ENCODE measurements around the gene BACH2. TPM values are rescaled to one million over a fixed set of nuclear protein-coding genes. Genes with fewer than 3 reads are reported as not detected.

Gene BACH2
- total and polyA plus RNA-seq, 7 experiments from 2014 or later, result 24.8 to 193 (median 117) TPM

DNA sequence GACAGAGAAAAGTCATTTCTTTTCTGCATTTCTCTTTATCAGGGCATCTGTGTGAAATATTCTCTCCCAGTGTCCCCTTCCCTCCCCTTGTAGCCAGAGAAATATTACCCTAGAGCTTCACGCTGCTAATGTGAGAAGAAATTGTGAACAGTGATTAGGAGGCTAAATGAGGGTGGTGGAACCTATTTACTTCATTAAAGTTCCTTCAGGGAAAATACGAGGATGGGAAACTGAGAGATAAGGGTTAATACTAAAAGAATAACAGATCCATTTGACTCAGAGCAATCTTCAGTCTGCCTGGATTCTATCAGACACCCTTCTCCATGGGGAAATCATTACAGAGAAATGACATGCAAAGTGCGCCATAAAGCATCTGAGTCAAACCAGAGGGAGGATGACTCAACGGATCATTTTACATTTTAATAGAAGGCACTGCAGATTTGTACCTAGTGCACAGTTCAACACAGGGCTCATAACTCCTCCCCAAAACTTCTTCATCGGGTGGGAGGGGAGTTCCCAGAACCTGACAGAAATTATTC lies 271.1 kb downstream of the BACH2 start:
- intact Hi-C loops (cut with micrococcal nuclease), result loop anchor here in 1 of 2 donors (10.0 kb wide), 1 partner anchor 49 kb away; no protein-coding TSS in a partner anchor
- peak overlapping the region in 3 of 10 donors; percentile 18 to 30 (median 24) for H3K4me3 Mint-ChIP-seq
- H3K27me3 Mint-ChIP-seq, result no peaks in the 10 kb centered on the region
- no peak overlapping the region for H3K27ac ChIP-seq (ENCODE audit: low read depth, low read length)
- POLR2A ChIA-PET, result interaction anchor here (0.6 kb wide), 1 partner anchor 9 kb away, joined by 3 read pairs; no protein-coding TSS in a partner anchor
- peaks cover 6 to 38% of the 10 kb centered on the region in 2 donors for H3K4me1 ChIP-seq (ENCODE audit: control insufficient read depth in 2 of 2, insufficient read depth in 2 of 2, low read length in 2 of 2)
- peaks cover 0 to 4% (median 0%) of the 10 kb centered on the region in 11 donors for H3K9me3 Mint-ChIP-seq
- no peak overlapping the region for H3K4me3 ChIP-seq (ENCODE audit: low read length)
- H3K36me3 Mint-ChIP-seq, result peaks cover 12 to 49% (median 44%) of the 10 kb centered on the region in 5 donors
- peak overlapping the region in 8 of 9 donors; percentile 1 to 81 (median 50) for H3K27ac Mint-ChIP-seq
- peaks cover 38 to 99% (median 90%) of the 10 kb centered on the region in 7 donors for H3K4me1 Mint-ChIP-seq
- peaks cover 0 to 25% (median 7%) of the 10 kb centered on the region in 3 experiments for H3K36me3 ChIP-seq (ENCODE audit: control insufficient read depth in 2 of 3, insufficient read depth in 3 of 3, low read length in 3 of 3)
- ATAC-seq (no peak), DNase-seq (peak in 1 of 9 donors; percentile 48)
- no peaks in the 10 kb centered on the region for H3K27me3 ChIP-seq (ENCODE audit: control insufficient read depth in 2 of 2, insufficient read depth in 2 of 2, low read length in 2 of 2)
- CTCF ChIA-PET, result interaction anchor here (0.5 kb wide), 1 partner anchor 272 kb away, joined by 3 read pairs; no protein-coding TSS in a partner anchor
- no peaks in the 10 kb centered on the region for H3K9me3 ChIP-seq (ENCODE audit: control insufficient read depth in 2 of 3, low read length in 3 of 3)

DNA sequence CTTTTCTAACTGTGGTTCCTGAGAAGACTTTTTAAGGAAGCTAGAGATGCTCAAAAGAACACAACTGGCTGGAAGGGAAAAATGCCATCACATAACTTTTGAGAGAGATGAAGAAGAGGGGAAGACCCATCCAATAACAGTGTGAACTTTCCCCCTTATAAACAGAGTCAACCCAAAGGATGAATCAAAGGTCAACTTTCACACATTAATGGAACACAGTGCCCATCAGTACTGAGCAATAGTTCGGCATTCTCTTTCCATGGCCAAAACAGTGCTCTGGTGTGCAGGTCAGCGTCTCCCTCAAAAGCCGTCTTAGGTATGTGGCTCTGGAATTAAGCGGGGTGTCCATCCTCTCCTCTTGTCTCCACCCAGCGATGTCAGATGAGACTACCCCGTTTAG lies 272.0 kb downstream of the BACH2 start:
- Histone ChIP-seq H3K9me3 (ENCODE audit: control insufficient read depth in 2 of 3, low read length in 3 of 3) (no peaks in the 10 kb centered on the region), H3K27ac (ENCODE audit: low read depth, low read length) (no peak overlapping the region), H3K27me3 (ENCODE audit: control insufficient read depth in 2 of 2, insufficient read depth in 2 of 2, low read length in 2 of 2) (no peaks in the 10 kb centered on the region), H3K4me3 (ENCODE audit: low read length) (no peak overlapping the region), H3K4me1 (ENCODE audit: control insufficient read depth in 2 of 2, insufficient read depth in 2 of 2, low read length in 2 of 2) (peaks cover 6 to 38% of the 10 kb centered on the region in 2 donors), H3K36me3 (ENCODE audit: control insufficient read depth in 2 of 3, insufficient read depth in 3 of 3, low read length in 3 of 3) (peaks cover 0 to 25% (median 7%) of the 10 kb centered on the region in 3 experiments)
- H3K27me3 Mint-ChIP-seq, result no peaks in the 10 kb centered on the region
- peaks cover 12 to 55% (median 42%) of the 10 kb centered on the region in 5 donors for H3K36me3 Mint-ChIP-seq
- H3K9me3 Mint-ChIP-seq, result peaks cover 0 to 5% (median 0%) of the 10 kb centered on the region in 11 donors
- ChIA-PET CTCF (no interaction called here), POLR2A (no interaction called here)
- peak overlapping the region in 6 of 9 donors; percentile 9 to 75 (median 31) for H3K27ac Mint-ChIP-seq
- H3K4me1 Mint-ChIP-seq, result peaks cover 34 to 99% (median 89%) of the 10 kb centered on the region in 7 donors
- intact Hi-C loops (cut with micrococcal nuclease), result loop anchor here in 1 of 2 donors (10.0 kb wide), 1 partner anchor 50 kb away; no protein-coding TSS in a partner anchor
- no peak for ATAC-seq
- peak overlapping the region in 1 of 10 donors; percentile 30 for H3K4me3 Mint-ChIP-seq
- DNase-seq, result no peak

DNA sequence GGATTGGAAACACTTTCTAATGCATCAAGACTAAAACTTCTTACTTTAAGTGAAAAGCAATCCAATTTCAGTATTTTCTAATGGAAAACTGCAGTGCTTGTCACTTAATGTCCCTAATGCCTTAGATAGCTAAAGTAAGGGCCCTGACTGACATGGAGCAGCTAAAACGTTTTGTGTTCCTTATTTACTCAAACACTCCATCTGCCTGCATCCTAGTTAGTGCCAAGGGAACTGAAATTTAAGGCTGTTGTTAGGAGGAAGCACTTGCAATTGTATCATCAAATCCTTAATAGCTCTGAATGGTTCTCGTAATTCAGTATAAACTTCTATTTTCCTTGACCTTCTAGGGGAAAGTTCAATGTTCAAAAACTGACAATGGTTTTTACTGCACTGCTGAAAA lies 274.9 kb downstream of the BACH2 start:
- CTCF ChIA-PET, result no interaction called here
- DNase-seq (no peak), ATAC-seq (no peak)
- no peak overlapping the region for H3K4me3 ChIP-seq (ENCODE audit: low read length)
- Mint-ChIP-seq H3K27me3 (no peaks in the 10 kb centered on the region), H3K36me3 (peaks cover 13 to 70% (median 54%) of the 10 kb centered on the region in 5 donors), H3K27ac (peak overlapping the region in 2 of 9 donors; percentile 23 to 57), H3K4me1 (peaks cover 28 to 96% (median 82%) of the 10 kb centered on the region in 7 donors), H3K4me3 (no peak overlapping the region), H3K9me3 (peaks cover 0 to 15% (median 0%) of the 10 kb centered on the region in 11 donors)
- no peak overlapping the region for H3K27ac ChIP-seq (ENCODE audit: low read depth, low read length)
- intact Hi-C loops (cut with micrococcal nuclease), result loop anchor here in 1 of 2 donors (2.0 to 10.0 kb wide), 2 partner anchors 15 to 53 kb away; no protein-coding TSS in a partner anchor
- no peaks in the 10 kb centered on the region for H3K9me3 ChIP-seq (ENCODE audit: control insufficient read depth in 2 of 3, low read length in 3 of 3)
- H3K4me1 ChIP-seq (ENCODE audit: control insufficient read depth in 2 of 2, insufficient read depth in 2 of 2, low read length in 2 of 2), result peaks cover 0 to 13% of the 10 kb centered on the region in 2 donors
- H3K27me3 ChIP-seq (ENCODE audit: control insufficient read depth in 2 of 2, insufficient read depth in 2 of 2, low read length in 2 of 2), result no peaks in the 10 kb centered on the region
- peaks cover 0 to 16% (median 7%) of the 10 kb centered on the region in 3 experiments for H3K36me3 ChIP-seq (ENCODE audit: control insufficient read depth in 2 of 3, insufficient read depth in 3 of 3, low read length in 3 of 3)
- POLR2A ChIA-PET, result no interaction called here

DNA sequence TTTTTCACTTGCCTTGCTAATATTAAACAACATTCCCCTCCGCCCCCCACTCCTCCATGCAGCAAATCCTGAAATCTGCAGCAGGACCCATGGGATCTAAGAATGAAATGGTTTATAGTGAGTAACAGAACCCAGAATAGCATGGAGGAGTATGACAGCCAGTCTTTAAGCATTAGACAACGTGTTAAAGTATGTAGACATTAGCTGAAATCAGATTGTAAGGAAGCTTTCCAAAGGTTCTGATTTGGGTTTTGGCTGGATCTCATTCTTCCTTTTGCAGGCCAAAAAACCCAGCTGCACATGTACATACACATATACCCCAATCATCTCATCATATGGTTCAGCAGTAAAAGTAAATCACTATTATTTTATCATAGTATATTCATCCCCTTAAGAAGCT lies 275.9 kb downstream of the BACH2 start:
- peaks cover 10 to 69% (median 62%) of the 10 kb centered on the region in 5 donors for H3K36me3 Mint-ChIP-seq
- POLR2A ChIA-PET, result interaction anchor here (0.7 kb wide), 2 partner anchors 91 to 189 kb away, joined by 3 read pairs; no protein-coding TSS in a partner anchor
- DNase-seq, result no peak

DNA sequence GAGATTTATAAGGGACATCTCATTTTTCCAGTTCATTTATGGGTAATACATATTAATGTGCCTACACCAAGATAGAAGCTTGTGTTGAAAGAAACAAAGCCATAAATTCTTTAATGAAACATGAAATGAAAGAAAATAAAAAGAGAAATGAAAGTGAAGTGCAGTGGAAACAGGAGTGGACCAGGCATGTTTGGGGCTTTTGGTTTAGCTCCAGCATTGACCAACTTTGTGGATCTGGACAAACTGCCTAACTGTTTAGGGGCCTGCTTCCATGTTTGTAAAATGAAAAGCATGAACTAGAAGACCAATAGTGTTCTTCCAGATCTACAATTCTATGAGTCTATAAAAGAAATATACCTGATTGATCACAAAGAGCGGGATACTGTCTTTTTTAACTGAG lies 277.4 kb downstream of the BACH2 start:
- H3K27me3 Mint-ChIP-seq, result no peaks in the 10 kb centered on the region
- Histone ChIP-seq H3K36me3 (ENCODE audit: control insufficient read depth in 2 of 3, insufficient read depth in 3 of 3, low read length in 3 of 3) (peaks cover 0 to 3% (median 0%) of the 10 kb centered on the region in 3 experiments), H3K9me3 (ENCODE audit: control insufficient read depth in 2 of 3, low read length in 3 of 3) (no peaks in the 10 kb centered on the region), H3K4me3 (ENCODE audit: low read length) (no peak overlapping the region), H3K27me3 (ENCODE audit: control insufficient read depth in 2 of 2, insufficient read depth in 2 of 2, low read length in 2 of 2) (no peaks in the 10 kb centered on the region), H3K4me1 (ENCODE audit: control insufficient read depth in 2 of 2, insufficient read depth in 2 of 2, low read length in 2 of 2) (peaks cover 0 to 8% of the 10 kb centered on the region in 2 donors), H3K27ac (ENCODE audit: low read depth, low read length) (no peak overlapping the region)
- peaks cover 5 to 62% (median 53%) of the 10 kb centered on the region in 5 donors for H3K36me3 Mint-ChIP-seq
- H3K27ac Mint-ChIP-seq, result peak overlapping the region in 4 of 9 donors; percentile 46 to 87 (median 51)
- intact Hi-C loops (cut with micrococcal nuclease), result no loop called here
- peaks cover 0 to 18% (median 0%) of the 10 kb centered on the region in 11 donors for H3K9me3 Mint-ChIP-seq
- POLR2A ChIA-PET, result interaction anchor here (0.6 kb wide), 1 partner anchor 29 kb away, joined by 3 read pairs; no protein-coding TSS in a partner anchor
- H3K4me3 Mint-ChIP-seq, result no peak overlapping the region
- ATAC-seq, result no peak
- CTCF ChIA-PET, result interaction anchor here (0.6 kb wide), 1 partner anchor 581 kb away, joined by 4 read pairs; no protein-coding TSS in a partner anchor
- no peak for DNase-seq
- H3K4me1 Mint-ChIP-seq, result peaks cover 19 to 87% (median 71%) of the 10 kb centered on the region in 7 donors

More for the DNA sequence above, 275.9 kb downstream of the BACH2 start:
- H3K27me3 ChIP-seq (ENCODE audit: control insufficient read depth in 2 of 2, insufficient read depth in 2 of 2, low read length in 2 of 2), result no peaks in the 10 kb centered on the region
- H3K4me1 ChIP-seq (ENCODE audit: control insufficient read depth in 2 of 2, insufficient read depth in 2 of 2, low read length in 2 of 2), result peaks cover 0 to 8% of the 10 kb centered on the region in 2 donors
- peaks cover 0 to 16% (median 7%) of the 10 kb centered on the region in 3 experiments for H3K36me3 ChIP-seq (ENCODE audit: control insufficient read depth in 2 of 3, insufficient read depth in 3 of 3, low read length in 3 of 3)
- H3K27me3 Mint-ChIP-seq, result no peaks in the 10 kb centered on the region
- no peak for ATAC-seq
- no peak overlapping the region for H3K4me3 Mint-ChIP-seq
- intact Hi-C loops (cut with micrococcal nuclease), result loop anchor here in 1 of 2 donors (10.0 kb wide), 1 partner anchor 54 kb away; no protein-coding TSS in a partner anchor
- H3K27ac ChIP-seq (ENCODE audit: low read depth, low read length), result no peak overlapping the region
- H3K27ac Mint-ChIP-seq, result peak overlapping the region in 5 of 9 donors; percentile 25 to 60 (median 40)
- peaks cover 0 to 18% (median 0%) of the 10 kb centered on the region in 11 donors for H3K9me3 Mint-ChIP-seq
- CTCF ChIA-PET, result no interaction called here
- H3K9me3 ChIP-seq (ENCODE audit: control insufficient read depth in 2 of 3, low read length in 3 of 3), result no peaks in the 10 kb centered on the region
- H3K4me3 ChIP-seq (ENCODE audit: low read length), result no peak overlapping the region
- H3K4me1 Mint-ChIP-seq, result peaks cover 28 to 95% (median 79%) of the 10 kb centered on the region in 7 donors

DNA sequence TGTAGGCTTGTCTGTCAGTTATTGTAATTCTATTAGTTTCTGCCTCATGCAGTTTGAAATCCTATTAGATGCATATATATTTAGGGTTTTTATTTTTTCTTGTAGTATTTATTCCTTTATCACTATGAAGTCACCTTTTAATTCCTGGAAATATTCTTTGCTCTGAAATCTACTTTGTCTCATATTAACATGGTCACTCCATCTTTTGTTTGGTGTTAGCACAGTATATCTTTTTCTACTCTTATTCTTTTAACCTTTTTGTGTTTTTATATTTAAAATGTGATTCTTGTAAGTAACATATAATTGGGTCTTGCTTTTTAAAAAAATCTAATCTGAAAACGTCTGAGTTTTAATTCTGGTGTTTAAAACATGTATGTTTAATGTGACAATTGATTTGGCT lies 280.8 kb downstream of the BACH2 start:
- no peaks in the 10 kb centered on the region for H3K27me3 Mint-ChIP-seq
- H3K4me1 Mint-ChIP-seq, result peaks cover 19 to 75% (median 65%) of the 10 kb centered on the region in 7 donors
- CTCF ChIA-PET, result no interaction called here
- peaks cover 0 to 8% of the 10 kb centered on the region in 2 donors for H3K4me1 ChIP-seq (ENCODE audit: control insufficient read depth in 2 of 2, insufficient read depth in 2 of 2, low read length in 2 of 2)
- DNase-seq (no peak), ATAC-seq (no peak)
- H3K36me3 ChIP-seq (ENCODE audit: control insufficient read depth in 2 of 3, insufficient read depth in 3 of 3, low read length in 3 of 3), result peaks cover 0 to 4% (median 0%) of the 10 kb centered on the region in 3 experiments
- H3K4me3 ChIP-seq (ENCODE audit: low read length), result no peak overlapping the region
- H3K9me3 ChIP-seq (ENCODE audit: control insufficient read depth in 2 of 3, low read length in 3 of 3), result no peaks in the 10 kb centered on the region
- H3K27me3 ChIP-seq (ENCODE audit: control insufficient read depth in 2 of 2, insufficient read depth in 2 of 2, low read length in 2 of 2), result no peaks in the 10 kb centered on the region
- peaks cover 5 to 62% (median 48%) of the 10 kb centered on the region in 5 donors for H3K36me3 Mint-ChIP-seq
- no peak overlapping the region for H3K27ac ChIP-seq (ENCODE audit: low read depth, low read length)
- peaks cover 0 to 15% (median 0%) of the 10 kb centered on the region in 11 donors for H3K9me3 Mint-ChIP-seq
- no peak overlapping the region for H3K4me3 Mint-ChIP-seq
- intact Hi-C loops (cut with micrococcal nuclease), result no loop called here
- H3K27ac Mint-ChIP-seq, result peak overlapping the region in 7 of 9 donors; percentile 14 to 84 (median 71)
- POLR2A ChIA-PET, result no interaction called here

All from naive thymus-derived CD4-positive, alpha-beta T cell (primary cell).